Sciatic nerve (tissue), 2 donors: ENCODE results near the gene RIBC1. TPM values are rescaled to one million over a fixed set of nuclear protein-coding genes. Genes with fewer than 3 reads are reported as not detected.

Source experiments
- ATAC-seq: fragments of 200-7000 bp; cut with Tn5 transposase; one replicate; pipeline ENCODE4 v1.9.1; 2020; ENCODE audit warnings: mild to moderate bottlenecking, moderate library complexity
- DNase-seq: peaks from one replicate; pipeline ENCODE4 v3.0.0-alpha.2; 2020; ENCODE audit warnings: low spot score
- intact Hi-C: fragments of 100-400 bp; cut with DNase I; formaldehyde crosslinking; loops from one replicate; pipeline ENCODE4 v1.14.2; 2022
- microRNA-seq: library from miRNA; unstranded; fragments of <30 nt; microRNA quantifications from one replicate; pipeline ENCODE4 v1.2.0, GENCODE V29; 2020
- total RNA-seq: library from RNA; stranded (reverse); fragmentation: NEBNext Ultra II Directional; extraction: Animal tissue kit (Norgen Biotek cat#: 25700); gene quantifications from one replicate; pipeline ENCODE4 v1.2.1, GENCODE V29; 2021
- donor health status: DM: no; HTN: no; CAD: no.
- donor health status: DM: no; HTN: no; CAD: no.

The RIBC1 gene
- total RNA-seq, 1 donor from 2014 or later, result 2.1 TPM

DNA sequence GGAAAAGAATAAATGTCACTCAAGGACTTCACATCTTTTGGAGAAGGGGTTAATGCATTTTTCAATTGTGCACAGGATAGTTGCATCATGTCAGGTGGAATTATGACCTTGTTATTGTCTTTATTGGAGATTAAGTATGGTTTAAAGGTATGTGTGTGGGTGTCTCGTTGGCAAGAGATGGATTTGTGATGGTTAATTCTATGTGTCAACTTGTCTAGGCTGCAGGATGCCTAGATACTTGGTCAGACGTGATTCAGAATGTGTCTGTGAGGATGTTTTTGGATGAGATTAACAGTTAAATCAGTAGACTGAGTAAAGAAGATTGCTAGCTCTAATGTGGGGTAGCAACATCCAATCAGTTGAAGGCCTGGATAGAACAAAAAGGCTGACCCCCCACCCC lies 53.7 kb downstream of the RIBC1 start:
- intact Hi-C loops, result no loop called here
- DNase-seq (no peak), ATAC-seq (no peak)

DNA sequence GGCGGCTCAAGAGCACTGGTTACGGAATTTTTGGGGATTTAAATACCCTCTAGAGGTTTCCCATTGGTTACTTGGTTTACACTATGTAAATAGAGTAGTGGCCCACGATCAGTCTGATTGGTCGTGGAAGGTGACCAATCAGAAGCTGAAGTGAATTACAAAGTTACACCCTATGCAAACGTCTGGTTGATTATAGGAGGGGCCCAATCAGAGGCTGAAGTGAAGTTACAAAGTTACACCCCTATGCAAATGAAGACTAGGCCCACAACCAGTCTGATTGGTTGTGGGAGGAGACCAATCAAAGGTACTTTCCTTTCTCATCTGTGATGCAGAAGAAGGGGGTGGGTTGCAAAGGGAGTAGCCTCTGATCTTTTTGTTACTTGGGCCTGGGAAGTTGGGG lies 56.6 kb downstream of the RIBC1 start:
- no peak for ATAC-seq

More for the DNA sequence above, 56.6 kb downstream of the RIBC1 start:
- intact Hi-C loops, result no loop called here
- DNase-seq, result no peak

Small RNA genes lying within 50 kb of the gene (microRNA-seq; reads per million reads assigned to microRNA genes)
- not detected for gene MIR6857

Other genes with a start within 250 kb of the RIBC1 start
- gene KDM5C, start 197.7 kb upstream of the RIBC1 start, total RNA-seq, result 108 TPM
- 18.0 TPM for gene IQSEC2, start 141.3 kb upstream of the RIBC1 start, total RNA-seq
- 67.7 TPM for gene SMC1A, start 219 bp upstream of the RIBC1 start, total RNA-seq
- gene HSD17B10, start 11.5 kb downstream of the RIBC1 start, total RNA-seq, result 55.6 TPM